Fibroblast of skin of right quadriceps (primary cell): ENCODE measurements around the gene EDARADD.
"Not testable (repeated sequence)": the region's sequence is repeated elsewhere in the genome, so short reads cannot be mapped to it uniquely, and the experiment has no call there.

Experiments used
- DNase-seq: peaks from one replicate; pipeline ENCODE4 v3.0.0-alpha.2; 2013

EDARADD gene

GRCh38 chr1:236393681-236394481 lies at the start of gene EDARADD:
Gene EDARADD, plus strand, starts transcription at chr1:236394286. Its CDS starts 159 bp downstream, at chr1:236394445.
- DNase-seq, result peak; percentile 58

DNA sequence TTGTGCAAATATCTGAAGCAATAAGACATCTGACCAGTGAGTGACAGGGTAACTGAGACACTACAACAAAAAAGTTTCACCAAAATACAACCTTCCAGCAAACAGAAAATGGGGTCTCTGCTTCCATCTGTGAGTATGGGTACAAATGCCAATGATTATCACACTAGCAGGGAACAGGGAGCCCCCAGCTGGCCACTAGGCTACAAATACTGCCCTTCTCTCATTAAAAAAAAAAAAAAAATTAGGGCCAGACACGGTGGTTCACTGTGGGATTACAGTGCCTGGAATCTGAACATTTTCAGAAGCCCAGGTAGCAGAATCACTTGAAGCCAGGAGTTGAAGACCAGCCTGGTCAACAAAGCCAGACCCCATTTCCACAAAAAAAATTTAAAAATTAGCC lies 48.4 kb upstream of the EDARADD start:
- no peak for DNase-seq

- no peak for DNase-seq
Observed at GRCh38 chr1:236348071-236348470, 46.0 kb upstream of the EDARADD start.

DNA sequence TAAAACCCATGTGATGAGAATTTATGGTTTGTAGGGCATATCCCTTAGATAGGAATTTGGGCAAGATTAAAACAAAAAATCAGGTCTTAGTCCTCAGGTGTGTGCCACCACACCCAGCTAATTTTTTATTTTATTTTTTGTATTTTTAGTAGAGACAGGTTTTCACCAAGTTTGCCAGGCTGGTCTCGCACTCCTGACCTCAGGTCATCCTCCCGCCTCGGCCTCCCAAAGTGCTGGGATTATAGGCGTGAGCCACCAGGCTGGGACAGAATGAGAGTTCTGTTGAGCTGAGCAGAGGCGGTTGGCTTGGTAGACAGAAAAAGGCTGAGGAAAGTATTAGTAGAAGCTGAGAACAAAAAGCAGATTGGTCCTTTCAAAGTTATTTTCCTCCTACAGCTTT lies 43.8 kb upstream of the EDARADD start:
- no peak for DNase-seq

- no peak for DNase-seq
Observed at GRCh38 chr1:236351875-236352573, 42.1 kb upstream of the EDARADD start.

DNA sequence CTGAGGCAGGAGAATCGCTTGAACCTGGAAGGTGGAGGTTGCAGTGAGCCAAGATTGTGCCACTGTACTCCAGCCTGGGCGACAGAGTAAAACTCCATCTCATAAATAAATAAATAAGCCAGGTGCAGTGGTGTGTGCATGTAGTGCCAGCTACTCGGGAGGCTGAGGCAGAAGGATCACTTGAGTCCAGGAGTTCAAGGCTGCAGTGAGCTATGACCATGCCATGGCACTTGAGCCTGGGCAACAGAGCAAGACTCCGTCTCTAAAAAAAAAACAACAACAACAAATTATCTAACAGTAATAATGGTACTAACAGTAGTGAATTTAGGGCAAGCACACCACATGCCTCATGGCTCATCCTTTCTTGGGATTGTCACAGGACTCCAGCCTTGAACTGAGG lies 41.3 kb upstream of the EDARADD start:
- not testable (repeated sequence) for DNase-seq

DNA sequence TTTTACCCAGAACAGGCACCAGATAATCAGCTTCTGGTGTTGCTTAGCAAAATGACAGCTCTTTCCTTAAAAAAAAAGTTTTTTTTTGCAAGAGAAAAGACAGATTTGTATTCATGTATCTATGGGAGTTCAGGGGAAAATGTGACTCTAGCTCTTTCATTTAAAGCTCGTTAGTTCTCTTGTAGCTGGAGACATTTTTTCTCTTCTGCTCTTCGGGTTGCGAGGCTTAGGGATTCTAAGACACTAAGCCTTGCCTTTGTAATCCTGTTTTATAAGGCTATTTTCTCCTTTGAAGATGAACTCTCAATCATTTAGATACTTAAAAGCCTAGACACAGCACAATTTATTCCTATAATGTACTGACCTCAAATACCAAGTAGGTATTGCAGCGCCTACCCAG lies 40.3 kb upstream of the EDARADD start:
- no peak for DNase-seq

DNA sequence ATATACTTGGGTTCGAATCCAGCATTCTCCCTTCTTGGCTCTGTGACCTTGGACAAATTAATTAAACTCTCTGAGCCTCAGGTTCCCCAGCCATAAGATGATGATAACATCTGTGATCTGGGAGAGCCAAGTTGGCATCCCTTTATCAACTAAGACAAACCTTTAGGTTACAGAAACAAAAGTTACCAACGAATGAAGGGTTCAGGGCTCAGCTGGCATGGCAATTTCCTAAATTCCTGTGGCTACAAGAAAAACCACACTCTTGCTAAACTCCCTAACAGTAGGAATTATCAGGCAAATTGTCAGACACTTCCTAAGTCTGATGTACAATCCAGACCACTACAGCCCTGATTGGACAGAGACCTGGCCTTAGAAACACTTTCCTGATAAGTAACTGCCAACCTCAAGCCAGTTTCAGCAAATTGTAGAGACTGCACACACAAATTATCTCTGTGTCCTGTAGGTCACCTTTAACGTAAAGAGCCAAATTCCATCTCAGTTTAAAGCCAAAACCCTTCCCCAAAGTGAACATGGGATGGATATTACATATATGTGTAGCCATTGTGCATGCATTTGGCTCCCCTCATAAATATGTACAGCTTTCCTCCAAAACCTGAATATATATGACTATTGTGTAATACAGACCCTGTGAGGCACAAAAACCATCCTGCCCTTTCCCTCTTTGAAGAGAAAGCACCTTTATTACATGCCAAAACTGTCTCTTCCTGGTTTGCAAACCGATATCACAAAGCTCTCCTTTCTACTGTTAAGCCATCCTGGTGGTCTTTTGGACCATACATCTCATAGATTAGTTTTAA lies 39.5 kb upstream of the EDARADD start:
- DNase-seq, result no peak

GRCh38 chr1:236356141-236356540 lies 37.9 kb upstream of the EDARADD start:
- DNase-seq, result no peak

GRCh38 chr1:236361909-236362590 lies 32.0 kb upstream of the EDARADD start:
- no peak for DNase-seq

GRCh38 chr1:236363237-236363636 lies 30.8 kb upstream of the EDARADD start:
- DNase-seq, result no peak

DNA sequence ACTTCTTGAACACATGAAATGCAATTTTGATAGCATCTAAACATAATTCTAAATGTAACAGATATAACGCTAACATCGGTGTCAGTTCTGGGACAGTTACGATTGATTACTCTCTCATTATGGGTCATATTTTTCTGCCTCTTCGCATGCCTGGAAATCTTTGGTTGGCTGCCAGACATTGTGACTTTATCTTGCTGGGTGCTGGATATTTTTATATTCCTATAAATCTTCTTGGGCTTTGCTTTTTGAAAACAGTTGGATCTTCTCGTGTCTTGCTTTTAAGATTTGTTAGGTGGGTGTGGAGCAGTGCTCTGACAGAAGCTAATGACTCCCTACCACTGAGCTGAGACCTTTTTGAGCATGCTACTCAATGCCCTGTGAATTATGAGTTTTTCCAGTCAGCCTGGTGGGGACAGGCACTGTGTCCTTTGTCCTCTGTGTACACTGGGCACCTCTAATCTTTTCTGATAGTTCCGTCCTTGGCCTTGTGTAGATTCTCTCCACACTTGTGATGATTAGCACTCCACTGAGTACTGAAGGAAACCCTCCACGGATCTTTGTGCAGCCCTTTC lies 28.0 kb upstream of the EDARADD start:
- no peak for DNase-seq

DNA sequence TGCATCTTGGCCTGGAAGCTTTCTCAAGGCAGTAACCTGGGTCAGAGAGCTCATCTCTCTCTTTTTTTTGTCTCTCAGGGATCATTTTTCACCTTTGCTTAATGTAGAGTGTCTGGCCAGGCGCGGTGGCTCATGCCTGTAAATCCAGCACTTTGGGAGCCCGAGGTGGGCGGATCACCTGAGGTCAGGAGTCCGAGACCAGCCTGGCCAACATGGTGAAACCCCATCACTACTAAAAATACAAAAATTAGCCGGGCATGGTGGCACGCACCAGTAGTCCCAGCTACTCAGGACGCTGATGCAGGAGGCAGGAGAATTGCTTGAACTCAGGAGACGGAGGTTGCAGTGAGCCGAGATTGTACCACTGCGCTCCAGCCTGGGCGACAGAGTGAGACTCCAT lies 27.4 kb upstream of the EDARADD start:
- DNase-seq, result not testable (repeated sequence)

GRCh38 chr1:236370420-236370819 lies 23.7 kb upstream of the EDARADD start:
- no peak for DNase-seq

- DNase-seq, result no peak
Observed at GRCh38 chr1:236371083-236371482, 23.0 kb upstream of the EDARADD start.

DNA sequence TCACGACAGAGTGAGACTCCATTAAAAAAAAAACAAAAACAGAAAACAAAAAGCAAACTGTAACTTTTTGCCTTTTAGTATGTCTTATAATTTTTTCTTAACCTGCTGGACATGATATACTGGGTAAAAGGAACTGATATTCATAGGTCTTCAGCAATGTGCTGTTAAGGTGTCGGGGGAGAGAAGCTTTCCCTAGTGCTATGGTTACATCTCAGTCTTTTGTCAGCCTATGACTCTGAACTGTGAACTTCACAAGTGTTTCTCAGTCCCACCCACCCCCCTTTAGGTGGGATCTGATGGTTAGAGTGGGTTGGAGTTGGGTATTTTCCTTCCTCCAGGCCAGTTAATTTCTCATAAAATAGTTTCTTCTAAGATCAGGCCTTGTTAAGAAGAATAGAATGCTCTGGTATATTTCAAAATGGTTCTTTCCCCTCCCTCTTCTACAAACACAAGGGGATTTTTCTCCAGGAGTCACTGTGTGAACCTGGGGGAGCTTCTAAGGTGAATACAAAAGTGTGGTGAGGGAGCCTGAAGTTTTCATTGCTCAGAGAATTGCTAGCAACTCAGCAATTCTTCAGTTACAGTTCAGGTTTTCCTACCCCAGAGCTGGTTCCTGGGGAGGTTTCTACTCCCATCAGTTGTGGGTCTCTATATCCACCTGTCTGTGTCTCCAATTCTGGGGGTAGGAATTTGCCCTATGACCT lies 16.1 kb upstream of the EDARADD start:
- DNase-seq, result no peak

- DNase-seq, result no peak
Observed at GRCh38 chr1:236381565-236382158, 12.4 kb upstream of the EDARADD start.

DNA sequence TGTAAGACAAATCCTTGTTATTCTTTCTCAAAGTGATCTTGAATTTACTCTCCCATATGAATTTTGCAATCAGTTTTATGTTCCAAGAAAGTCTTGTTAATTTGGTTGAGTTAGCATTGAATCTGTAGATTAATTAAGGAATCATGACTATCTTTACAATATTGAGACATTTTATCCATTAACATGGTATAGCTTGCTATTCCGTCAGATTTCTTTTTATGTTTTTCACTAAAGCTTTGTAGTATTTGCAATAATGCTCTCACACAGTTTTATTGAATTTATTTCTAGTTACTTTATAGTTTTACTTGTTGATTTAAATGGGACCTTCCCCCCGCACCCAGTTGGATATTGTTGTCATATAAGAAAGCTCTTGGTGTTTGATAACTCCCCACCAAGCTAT lies 5.8 kb upstream of the EDARADD start:
- no peak for DNase-seq

DNA sequence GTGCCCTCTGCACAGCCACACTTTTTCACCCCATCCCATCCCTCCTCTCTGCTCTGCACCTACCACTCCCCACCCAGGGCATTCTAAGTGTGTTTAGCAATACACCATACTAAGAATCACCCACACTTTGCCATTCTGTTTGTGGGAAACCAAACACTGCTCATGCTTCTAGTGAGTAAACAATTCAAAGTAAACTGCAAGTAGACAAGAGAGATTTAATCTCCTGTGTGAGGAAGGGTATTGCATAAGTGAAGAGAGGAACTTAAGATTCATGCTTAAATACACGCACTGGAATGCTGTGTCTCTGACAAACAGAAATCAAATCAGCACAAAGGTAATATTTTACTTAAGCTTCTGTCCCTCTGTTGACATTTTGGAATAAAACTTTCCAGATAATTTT lies 4.8 kb upstream of the EDARADD start:
- DNase-seq, result no peak

DNA sequence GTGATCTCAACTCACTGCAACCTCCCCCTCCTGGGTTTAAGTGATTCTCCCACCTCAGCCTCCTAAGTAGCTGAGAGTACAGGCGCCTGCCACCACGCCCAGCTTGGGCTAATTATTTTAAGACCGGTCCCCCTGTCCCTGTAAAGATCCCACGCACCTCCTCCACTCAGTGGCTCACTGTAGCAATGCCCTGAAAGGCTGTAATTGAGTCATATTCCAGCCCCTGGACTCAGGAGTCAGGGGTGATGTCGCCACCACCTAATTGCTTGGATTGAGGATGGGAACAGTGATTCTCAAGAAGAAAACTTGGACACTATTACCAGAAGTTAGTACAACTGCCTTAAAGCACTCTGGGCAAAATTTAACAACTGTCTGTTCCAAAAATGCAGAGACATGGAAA lies 3.1 kb upstream of the EDARADD start:
- no peak for DNase-seq

GRCh38 chr1:236392182-236392581 lies 1.9 kb upstream of the EDARADD start:
- DNase-seq, result no peak

DNA sequence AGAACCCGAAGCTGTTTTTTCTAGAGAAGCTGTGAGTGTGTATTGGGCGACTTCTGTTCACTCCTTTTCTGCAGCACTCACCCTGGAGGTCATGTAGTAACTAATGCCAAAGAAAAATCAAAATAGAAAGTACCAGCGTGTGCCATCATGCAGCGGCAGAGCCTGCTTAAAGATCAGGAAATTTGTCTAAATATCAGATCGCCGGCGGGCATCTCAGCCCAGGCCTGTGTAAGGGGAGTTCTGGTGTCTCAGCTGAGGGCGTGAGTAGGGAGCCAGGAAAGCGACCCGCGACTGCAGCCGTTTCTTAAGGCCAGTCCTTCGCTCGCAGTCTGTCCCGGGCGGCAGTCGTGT lies 768 bp downstream of the EDARADD start:
- no peak for DNase-seq
